GM12801 (cell line): ENCODE measurements around the gene CNTNAP2.

ENCODE experiments used
- CTCF ChIP-seq: IDR thresholded peaks from one replicate; pipeline ENCODE4 v1.5.1; 2011; ENCODE audit warnings: control low read depth; ENCODE audit not compliant: insufficient read length; ENCODE audit errors: extremely low read depth

The CNTNAP2 gene

DNA sequence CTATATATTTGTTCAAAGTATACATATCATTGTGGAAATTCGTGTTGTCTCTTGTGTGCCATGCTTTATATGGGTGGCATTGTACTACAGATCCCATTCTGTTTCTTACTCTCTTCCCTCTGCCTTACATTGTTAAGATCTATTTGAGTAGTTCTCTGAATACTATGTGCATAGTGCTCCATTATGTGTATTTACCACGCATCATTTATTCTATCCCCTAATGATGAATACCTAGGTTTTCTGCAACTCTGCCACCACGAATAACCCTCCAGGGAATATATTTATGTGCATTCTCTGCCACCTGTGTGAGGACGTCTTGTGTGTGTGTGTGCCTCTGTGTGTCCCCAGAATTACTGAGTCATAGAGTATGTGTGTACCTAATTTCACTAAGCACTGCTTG is 2042.7 kb downstream of the CNTNAP2 start:
- no peak for TF ChIP-seq CTCF

GRCh38 chr7:148161776-148162175 is 2045.2 kb downstream of the CNTNAP2 start:
- TF ChIP-seq CTCF = no peak

DNA sequence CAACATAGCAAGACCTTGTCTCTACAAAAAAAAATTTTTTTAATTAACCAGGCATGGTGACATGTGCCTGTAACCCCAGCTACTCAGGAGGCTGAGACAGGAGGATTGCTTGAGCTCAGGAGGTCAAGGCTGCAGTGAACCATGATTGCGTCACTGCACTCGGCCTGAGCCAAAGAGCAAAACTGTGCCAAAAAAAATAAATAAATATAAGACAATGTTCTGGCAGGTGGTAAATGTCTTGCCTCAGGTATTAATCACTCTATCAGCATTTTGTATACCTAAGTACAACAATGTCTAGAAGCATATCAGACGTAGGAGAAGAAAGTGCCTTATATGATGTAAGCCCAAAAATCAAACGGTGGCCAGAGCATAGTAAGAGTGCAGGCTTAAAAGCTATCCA is 2046.2 kb downstream of the CNTNAP2 start:
- TF ChIP-seq CTCF = no peak

- TF ChIP-seq CTCF = no peak
Measured at GRCh38 chr7:148163246-148163645, 2046.6 kb downstream of the CNTNAP2 start.

DNA sequence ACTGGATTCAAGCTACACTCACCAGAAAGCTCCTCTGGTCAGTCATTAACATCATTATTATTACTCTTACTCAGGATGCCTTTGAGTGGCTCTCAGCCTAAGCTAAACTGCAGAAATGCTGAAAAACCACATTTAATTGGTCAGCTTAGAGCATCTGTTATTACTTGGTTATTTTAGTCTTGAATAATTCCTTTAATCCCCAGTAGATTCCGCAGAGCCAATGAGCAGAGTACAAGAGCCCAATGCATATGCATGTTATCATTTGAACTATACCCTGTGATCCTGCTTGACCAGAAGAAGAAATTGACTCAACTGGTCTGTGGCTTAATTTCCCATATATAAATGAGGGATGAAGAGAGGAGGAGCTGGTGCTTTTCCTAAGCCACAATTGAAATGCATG is 2056.3 kb downstream of the CNTNAP2 start:
- TF ChIP-seq CTCF = no peak

GRCh38 chr7:148173369-148173768 is 2056.8 kb downstream of the CNTNAP2 start:
- TF ChIP-seq CTCF = no peak

- no peak for TF ChIP-seq CTCF
Measured at GRCh38 chr7:148174376-148174775, 2057.8 kb downstream of the CNTNAP2 start.

- no peak for TF ChIP-seq CTCF
Measured at GRCh38 chr7:148175512-148175911, 2058.9 kb downstream of the CNTNAP2 start.
